GM20431 (cell line): Measurements from ENCODE around the gene NSMF.
"Not testable (repeated sequence)": the region's sequence is repeated elsewhere in the genome, so short reads cannot be mapped to it uniquely, and the experiment has no call there.

Experiments
- in situ Hi-C: fragments of 300-500 bp; cut with MseI, MboI; formaldehyde crosslinking; loops from one replicate; pipeline ENCODE4 v1.15.0; 2020; ENCODE audit warnings: low sequenced_read_pairs; ENCODE audit not compliant: unreplicated experiment

NSMF gene

DNA sequence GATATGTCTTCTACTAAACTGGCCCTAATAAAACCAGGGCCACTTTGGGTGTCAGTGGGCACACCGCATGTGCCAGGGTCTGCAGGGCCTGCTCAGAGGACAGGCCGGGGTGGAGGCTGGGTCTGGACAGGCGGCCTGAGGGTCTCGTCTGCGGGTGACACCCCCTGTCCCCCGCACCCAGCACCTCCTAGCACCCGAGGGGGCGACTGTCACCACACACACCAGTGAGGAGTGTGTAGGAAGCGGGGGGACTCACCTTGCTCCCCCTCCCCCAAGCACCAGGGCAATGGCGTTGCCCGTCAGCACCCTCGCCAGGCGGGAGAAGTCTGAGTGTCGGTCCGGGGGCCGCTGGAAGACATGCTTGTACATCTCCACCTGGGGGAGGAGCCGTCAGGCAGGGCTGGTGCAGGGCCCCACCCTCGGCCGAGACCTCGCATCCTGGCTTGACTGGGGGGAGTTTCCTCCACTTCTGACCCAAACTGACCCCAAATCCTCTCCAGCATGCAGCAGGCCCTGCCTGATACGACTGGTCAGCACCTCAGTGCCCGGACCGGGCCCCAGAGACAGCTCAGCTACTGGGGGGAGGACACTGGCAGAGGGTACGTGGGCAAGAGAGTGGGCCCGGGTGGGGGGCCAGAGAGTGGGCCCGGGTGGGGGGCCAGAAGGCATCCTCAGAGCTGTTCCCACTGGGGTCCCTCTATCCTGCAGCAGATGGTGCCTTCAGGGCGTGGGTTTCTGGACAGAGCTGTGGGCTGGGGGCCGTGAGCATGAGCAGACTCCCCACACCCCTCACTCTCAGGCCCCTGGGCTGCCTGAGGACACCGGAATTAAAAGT, 18.9 kb upstream of the NSMF start:
- in situ Hi-C loops: no loop called here

DNA sequence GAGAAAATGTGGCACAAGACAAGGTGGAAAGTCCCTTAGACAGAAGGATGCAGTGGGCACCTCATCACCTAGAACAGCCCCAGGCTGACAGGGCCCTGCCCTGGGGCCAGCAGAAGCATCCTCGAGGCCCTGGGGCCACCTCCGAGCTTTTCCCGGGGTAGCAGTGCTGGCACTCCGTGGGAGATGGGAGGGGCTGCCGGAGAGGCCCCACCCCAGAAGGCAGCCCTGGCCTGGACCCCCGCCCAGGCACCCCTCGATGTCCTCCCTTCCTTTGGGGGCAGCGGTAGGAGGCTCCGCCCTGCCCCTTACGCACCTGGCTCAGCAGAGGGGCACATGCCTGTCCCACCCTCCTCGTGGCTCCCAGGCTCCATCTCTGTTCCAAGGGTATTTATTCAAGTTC, 17.7 kb upstream of the NSMF start:
- in situ Hi-C loops: no loop called here

DNA sequence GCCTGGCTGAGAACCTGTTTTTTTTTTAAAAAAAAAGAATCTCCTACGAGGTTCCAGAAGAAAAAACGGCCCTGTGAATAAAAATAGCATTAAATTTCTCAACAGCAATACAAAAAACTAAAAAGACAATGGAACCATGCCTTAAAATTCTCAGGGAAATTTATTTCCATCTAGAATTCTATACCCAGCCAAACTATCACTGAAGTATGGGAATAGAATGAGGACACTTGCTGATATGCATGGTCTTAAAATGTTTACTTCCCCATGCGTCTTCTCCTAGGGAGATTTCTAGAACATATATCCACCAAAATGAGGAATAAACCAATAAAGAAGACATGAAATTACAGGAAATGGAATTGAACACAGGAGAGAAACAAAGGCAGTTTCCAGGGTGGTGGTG, 16.5 kb upstream of the NSMF start:
- in situ Hi-C loops: no loop called here

DNA sequence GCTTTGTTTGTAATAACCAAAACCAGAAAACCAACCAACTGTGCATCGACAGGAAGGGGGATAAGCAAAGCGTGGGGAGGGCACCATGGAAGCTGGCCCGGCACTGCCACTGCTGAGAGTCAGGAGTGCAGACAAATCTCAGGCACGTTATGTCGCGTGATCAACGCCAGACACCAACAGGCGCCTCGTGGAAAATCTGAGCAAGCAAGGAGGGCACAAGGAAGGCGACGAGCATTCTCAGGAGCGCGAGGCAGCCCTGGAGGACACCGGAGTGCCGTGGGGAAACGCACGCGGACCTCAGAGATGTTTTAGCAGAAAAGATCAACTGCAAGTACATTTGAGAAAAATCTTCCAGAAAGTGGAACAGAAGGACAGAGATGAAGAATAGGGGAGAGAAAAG, 15.1 kb upstream of the NSMF start:
- in situ Hi-C loops: no loop called here

DNA sequence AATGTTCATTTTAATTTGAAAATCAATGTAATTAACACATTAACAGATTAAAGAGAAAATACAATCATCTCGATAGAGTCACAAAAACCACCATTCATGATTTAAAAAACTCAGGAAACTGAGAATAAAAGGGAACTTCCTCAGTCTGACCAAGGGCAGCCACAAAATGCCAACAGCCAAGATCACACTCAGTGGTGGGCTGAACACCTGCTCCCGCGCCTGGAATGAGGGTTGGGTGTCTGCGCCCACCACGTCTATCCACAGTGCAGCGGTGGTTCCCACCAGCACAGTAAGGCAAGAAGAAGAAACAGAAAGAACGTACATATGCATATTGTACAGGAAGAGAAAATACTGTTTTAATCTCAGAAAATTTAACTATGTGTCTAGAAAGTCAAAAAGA, 11.7 kb upstream of the NSMF start:
- in situ Hi-C loops: no loop called here

DNA sequence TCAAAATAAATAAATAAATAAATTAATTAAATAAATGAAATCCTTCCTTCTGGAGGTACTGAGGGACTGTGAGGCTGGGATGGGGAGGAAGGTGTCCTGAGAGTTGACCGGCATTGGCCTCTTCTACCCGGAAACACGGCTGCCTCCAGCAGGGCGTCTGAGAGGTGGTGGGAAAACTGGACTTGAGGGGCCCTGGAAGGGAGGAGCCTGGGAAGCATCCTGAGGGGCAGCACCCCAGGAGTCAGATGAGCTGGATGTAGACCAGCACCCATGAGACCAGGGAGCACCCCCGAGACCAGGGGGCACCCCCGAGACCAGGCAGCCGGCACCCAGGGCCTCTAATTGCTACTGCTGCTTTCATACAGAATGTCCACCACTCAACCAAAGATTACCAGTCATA, 8.8 kb upstream of the NSMF start:
- in situ Hi-C loops: no loop called here

DNA sequence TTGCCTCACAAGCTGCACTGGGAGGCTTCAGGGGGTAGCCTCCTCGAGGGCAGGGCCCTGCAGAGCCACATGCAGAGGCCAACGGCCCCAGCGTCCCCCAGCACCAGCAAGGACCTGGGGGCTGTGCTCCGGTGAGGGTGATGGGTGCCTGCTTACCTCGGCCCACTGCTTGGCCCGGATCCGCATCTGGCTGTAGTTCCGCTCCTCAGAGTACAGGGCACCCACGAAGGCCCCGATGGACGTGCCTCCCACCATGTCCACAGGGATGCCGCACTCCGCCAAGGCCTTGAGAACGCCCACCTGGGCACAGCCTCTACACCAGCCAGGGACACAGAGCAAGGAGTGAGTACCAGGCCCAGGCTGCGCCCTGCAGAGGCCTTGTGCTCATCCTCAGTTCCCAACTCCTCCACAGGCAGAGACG, 8.0 kb upstream of the NSMF start:
- in situ Hi-C loops: no loop called here

DNA sequence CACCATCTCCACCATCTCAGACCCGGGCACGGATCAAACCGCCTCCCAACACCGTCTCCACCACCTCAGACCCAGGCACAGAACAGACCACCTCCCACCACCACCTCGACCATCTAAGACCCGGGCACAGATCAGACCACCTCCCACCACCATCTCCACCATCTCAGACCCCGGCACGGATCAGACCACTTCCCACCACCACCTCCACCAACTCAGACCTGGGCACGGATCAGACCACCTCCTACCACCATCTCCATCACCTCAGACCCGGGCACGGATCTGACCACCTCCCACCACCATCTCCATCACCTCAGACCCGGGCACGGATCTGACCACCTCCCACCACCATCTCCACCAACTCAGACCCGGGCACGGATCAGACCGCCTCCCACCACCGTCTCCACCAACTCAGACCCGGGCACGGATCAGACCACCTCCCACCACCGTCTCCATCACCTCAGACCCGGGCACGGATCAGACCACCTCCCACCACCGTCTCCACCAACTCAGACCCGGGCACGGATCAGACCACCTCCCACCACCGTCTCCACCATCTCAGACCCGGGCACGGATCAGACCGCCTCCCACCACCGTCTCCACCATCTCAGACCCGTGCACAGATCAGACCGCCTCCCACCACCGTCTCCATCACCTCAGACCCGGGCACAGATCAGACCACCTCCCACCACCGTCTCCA, 7.4 kb upstream of the NSMF start:
- in situ Hi-C loops: not testable (repeated sequence)

DNA sequence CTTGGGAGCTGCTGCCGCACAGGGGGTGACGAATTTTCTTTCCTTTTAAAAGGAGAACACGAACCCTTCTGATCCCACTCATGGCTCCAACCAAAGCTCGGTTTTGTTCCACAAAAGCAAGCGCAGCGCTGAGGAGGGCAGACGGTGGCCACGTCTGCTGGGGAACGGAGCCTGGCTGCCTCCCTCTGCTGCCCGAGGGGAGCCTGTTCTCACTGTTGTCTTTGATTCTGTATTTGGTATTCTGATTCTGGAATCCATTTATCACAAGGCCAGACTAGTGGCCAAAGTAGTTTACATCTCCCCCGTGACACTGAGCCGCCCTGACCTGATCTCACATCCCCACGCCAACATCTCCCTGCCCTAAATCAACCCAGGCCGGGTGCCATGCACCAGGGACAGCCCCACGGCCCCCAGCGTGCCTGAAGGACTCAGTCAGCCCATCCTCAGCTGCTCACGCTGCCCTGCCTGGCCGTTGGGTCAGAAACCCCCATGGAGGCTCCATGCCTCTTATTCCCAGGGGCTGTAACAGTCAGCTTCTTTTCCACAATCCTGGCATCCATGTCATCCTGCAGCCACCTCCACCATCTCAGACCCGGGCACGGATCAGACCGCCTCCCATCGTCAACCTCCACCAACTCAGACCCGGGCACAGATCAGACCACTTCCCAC, 6.7 kb upstream of the NSMF start:
- in situ Hi-C loops: no loop called here

DNA sequence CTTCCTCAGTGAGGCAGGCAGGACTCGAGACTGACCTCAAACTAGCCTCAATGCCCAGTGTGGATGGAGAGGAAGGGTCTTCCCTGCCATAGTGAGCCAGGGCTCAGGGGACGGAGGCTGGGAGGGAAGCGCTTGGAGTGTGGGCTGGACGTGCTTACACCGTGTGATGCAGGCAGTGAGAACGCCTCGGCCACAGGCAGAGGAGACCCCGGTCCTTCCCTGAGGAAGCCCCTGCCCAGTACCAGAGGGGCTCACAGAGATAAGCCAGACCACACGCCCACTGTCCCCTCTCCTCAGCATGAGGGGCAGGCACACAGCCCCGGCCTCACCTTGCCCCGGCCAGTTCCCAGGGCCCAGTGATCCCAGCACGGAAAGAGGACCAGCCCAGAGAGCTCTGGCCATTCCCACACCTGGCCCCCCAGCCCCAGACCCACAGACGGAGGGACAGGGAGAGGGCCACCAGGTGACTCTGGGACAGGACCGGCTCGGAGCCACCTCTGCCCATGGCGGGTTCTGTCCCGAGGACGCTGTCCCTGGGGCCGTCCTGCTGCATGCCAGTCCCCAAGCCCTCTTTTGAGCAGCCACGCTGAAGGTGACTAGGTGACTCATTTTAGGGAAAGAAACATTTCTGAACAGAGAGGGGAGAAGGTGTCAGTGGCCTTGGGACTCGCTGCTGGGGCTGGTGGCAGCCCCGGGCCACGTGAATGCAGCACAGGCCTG, 6.0 kb upstream of the NSMF start:
- in situ Hi-C loops: no loop called here

DNA sequence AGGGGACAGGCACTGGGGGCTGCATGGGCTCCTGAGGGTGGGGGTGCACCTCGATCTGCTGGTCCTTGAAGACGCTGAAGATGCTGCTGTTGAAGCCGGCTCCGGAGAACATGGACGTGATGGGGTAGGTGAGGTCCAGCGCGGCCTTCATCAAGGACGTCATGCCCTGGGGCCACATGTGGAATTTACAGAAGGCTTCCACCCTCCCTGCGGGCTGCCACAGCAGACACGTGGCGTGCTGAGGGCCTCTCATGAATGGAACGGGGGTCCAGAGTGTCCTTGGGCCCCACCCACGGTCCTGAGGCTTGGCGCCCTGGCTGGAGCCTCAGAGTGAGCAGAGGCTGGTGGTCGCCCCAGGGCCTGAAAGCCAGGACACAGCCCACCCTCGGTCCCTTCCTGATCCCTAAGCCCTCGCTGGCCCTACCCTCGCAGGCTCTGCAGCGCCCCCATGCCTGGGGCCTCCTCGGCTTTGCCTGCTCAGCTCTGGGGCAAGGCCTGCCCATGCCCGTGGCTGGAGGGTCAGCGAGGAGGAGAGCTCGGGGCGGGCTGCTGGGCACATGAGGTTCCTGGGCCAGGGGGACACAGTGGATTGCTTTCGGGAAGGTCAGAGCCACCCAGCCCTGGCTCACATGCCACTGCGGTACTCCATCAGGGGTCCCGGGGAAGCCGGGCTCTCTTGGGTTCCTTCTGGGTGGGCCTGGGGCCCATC, 5.3 kb upstream of the NSMF start:
- in situ Hi-C loops: no loop called here

DNA sequence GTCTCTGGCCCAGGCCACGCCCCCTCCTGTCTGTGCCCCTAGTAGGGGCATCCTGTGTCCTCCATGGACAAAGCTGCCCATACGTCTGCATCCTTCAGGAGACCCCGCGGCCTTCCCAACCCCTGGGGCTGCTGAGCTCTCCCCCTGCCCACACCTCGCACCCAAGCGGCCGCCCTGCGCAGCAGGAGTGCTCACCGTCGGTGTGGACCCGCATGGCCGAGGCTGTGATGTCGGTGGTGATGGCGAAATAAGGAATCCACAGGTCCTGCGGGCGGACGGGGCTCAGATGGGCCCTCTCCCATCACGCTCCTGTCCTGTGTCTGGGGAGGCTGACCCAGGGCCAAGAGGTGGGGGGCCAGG, 4.8 kb upstream of the NSMF start:
- in situ Hi-C loops: no loop called here

DNA sequence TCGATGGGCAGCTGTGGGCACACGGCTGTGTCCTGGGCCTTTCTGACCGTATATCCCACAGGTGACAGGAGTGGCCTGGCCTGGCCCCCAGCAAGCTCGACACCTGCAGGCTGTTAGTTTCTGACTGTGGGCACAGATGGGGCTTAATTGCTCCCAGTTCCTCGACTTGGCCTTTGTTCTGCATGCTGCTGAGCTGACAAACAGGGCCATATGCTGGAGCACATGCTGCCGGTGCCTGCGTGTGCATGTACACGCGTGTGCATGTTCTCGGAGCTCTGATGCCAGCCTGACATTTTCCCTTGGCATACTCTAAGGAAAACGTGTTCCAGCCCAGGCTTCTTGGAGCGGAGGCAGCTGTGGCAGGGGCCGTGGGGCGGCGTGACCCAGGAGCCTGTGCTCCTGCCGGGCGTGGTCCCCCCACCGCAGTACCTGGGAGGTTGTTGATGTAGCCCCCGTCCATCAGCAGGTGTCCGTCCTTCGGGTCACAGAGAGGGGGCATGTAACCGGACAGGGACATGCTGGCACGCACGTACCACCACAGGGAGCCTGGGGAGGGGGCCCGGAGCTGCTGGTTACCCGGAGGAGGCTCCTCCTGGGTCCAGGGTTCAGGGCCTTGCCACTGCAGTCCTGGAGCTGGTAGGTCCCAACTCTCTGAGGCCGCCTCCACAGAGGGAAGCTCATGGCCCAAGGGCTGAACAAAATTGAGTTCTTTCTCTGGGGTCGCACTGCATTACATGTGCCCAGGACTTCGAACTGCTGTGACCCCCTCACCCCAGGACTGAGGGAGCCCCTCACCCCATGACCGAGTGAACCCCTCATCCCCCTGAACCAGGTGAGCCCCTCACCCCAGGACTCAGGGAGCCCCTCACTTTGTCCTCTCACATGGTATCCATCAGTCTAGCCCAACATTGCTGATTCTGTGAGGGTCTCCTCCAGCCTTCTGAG, 4.1 kb upstream of the NSMF start:
- in situ Hi-C loops: no loop called here

DNA sequence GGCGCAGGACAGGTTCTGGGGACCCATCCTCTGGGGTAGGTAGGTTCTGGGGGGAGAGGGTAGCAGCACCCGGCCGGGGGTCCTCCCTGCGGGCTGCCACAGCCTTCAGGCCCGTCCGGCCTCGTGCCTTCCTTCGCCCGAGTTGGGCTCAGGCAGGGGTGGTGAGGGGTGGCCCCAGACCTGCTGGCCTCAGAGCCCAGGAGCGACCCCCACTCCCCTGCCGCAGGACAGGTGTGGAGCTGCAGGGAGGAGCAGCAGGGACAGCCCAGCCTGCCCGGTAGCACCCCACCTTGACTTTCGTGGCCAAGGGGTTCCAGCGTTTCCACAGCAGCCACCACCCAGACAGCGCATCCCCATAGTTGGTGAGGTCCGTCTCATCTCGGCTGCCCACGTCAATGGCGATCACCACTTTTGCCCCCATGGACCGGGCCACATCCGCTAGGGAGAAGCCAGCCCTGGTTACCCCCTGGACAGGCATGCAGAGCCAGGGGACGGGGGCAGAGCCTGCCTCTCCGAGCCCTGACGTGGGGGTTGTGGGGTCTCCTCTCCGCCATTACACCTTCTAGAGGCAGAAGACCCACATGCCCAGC, 3.4 kb upstream of the NSMF start:
- in situ Hi-C loops: no loop called here

DNA sequence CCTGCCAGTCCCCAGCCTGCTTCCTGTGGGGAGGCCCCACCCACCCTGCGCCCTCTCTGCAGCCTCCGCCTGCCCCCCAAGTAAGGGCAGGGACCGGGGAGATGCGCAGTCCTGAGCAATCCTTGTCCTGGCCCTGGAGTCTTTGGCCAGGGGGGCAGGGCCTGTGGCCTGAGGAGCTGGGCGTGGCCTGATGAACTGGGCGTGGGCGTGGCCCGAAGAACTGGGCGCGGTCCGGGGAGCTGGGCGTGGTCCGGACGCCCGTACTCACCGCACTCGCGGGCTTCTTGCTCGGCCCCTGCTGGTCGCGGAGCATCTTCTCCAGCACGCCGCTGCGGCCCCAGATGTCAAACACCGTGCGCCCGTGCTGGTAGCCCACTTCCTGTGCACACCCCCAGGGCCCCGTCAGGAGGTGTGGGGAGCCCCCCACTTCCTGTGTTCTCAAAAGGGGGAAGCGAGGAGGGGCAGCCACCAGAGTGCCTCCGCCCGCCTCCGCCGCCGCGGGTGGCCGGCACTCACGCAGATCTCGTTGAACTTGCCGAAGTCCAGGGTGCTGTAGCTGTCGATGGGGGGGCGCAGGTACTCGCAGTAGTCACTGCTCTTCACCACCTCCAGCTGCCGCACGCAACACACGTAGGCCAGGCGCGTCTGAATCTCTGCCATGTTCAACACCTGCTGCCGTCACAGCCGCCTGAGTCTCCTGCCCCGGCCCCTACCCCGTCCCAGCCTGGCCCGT, 2.7 kb upstream of the NSMF start:
- in situ Hi-C loops: no loop called here

DNA sequence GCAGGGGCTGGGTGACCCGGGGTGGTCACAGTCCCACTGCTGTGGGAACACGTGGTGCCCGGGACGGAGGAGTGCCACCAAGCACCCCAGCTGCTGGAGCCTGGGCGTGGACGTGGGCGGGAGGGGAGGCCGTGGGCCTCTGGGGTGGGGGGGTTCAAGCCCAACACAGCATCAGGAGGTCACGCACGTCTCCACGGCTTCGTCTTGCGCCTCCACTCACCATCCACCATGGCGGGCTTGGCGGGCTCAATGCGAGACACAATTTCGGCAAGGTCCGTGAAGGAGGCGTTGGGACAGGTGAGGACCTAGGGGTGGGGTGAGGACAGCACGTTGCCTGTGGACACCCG, 2.2 kb upstream of the NSMF start:
- in situ Hi-C loops: no loop called here

DNA sequence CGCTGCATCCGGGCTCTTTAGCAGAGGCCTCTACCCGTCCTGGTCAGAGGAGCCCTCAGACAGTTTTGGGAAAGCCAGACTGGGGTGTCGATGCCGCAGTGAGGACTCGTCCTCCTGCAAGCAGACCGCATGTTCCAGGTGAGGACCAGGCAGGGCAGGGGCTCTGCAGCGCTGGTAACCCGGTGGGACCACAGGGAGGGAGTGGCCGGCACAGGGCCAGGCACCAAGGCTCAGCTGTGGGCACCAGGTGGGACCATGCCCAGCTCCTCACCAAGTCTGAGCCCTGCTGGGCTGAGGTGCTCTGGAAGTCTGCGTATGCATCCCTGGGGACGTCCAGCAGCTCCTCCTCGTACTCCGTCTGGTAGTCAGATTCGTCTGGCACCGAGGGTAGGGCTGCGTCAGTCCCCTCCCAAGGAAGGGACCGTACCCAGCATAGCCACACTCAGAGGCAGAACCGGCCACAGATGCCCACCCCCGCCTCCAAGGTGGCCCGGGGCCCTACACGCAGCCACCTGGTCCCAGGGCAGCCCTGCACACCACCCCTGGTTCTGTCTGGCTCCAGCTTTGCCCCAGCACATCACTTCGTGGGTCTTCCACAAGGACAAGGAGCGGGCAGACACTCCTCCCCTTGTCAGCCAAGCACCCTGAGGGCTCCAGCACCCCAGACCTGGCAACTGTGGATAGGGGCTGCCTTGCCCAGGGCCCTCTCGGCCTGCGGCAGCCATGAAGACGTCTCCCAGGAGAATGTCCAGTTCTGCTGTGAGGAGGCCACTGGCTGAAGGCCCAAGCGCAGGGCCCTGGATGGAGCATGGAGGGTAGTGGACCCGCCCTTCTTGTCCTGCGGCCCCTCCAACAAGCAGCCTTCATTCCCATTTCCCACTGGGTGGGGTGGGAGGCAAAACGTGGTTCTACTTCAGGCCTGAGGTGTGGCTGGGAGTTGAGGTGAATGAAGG, 1.5 kb upstream of the NSMF start:
- in situ Hi-C loops: no loop called here
